Neural crest cell (in vitro differentiated cells): Measurements from ENCODE around the gene ABHD18. TPM values are rescaled to one million over a fixed set of nuclear protein-coding genes. Genes with fewer than 3 reads are reported as not detected.
A peak's percentile ranks its signal among the peaks of the same experiment; 100 is the strongest.
"Not testable (repeated sequence)": the region's sequence is repeated elsewhere in the genome, so short reads cannot be mapped to it uniquely, and the experiment has no call there.

Source experiments
- DNase-seq: peaks from one replicate; pipeline ENCODE4 v3.0.0; 2021; ENCODE audit warnings: low read depth, mixed read lengths, low spot score
- H3K27ac Mint-ChIP-seq: one replicate; pipeline ENCODE4 v1.8.0; 2021; ENCODE audit warnings: mild to moderate bottlenecking, mixed read lengths; ENCODE audit not compliant: unreplicated experiment
- H3K27me3 Mint-ChIP-seq: 2 replicates; pipeline ENCODE4 v1.8.0; 2021; ENCODE audit warnings: low read depth, mild to moderate bottlenecking, mixed read lengths
- H3K36me3 Mint-ChIP-seq: 2 replicates; pipeline ENCODE4 v1.8.0; 2021; ENCODE audit warnings: low read depth, mild to moderate bottlenecking, mixed read lengths
- H3K4me1 Mint-ChIP-seq: 2 replicates; pipeline ENCODE4 v1.8.0; 2021; ENCODE audit warnings: mixed read lengths
- H3K4me3 Mint-ChIP-seq: one replicate; pipeline ENCODE4 v1.8.0; 2021; ENCODE audit warnings: mild to moderate bottlenecking, mixed read lengths
- H3K9me3 Mint-ChIP-seq: 2 replicates; pipeline ENCODE4 v1.8.0; 2021; ENCODE audit warnings: mixed read lengths
- total RNA-seq: library from RNA; stranded (reverse); gene quantifications from 2 replicates; pipeline ENCODE4 v1.2.1, GENCODE V29; 2021
- TF ChIP-seq, protein P1 (sequence below): fragments of 200-600 bp; sonication (generic); conservative IDR thresholded peaks from 2 replicates; pipeline ENCODE4 v1.5.0; 2021; ENCODE audit warnings: antibody characterized with exemption, mild to moderate bottlenecking

ABHD18 gene
- total RNA-seq, 1 donor from 2014 or later, result 10.5 TPM

DNA sequence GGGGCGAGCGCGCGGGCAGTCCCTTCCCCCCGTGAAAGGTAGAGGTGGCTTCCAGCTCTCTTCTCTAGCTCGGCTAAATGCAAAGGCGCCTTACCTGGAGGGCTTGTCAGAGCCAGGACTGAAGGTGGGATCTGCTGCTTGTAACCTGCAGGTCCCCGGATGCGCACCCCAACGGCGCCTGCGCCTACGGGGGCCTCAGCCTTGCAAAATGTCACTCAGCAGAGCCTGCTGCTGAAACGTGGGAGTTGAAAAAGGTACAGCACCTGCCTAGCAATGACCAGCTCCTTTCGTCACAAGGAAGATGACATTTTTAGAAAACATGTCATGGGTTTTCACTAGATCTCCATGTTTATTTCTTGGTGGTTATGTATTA is 583 bp downstream of the ABHD18 start:
- peaks cover 24% of the 10 kb centered on the region for H3K4me1 Mint-ChIP-seq
- peak overlapping the region; percentile 95 for H3K27ac Mint-ChIP-seq
- no peaks in the 10 kb centered on the region for H3K9me3 Mint-ChIP-seq
- no peak for DNase-seq
- peak overlapping the region; percentile 98 for H3K4me3 Mint-ChIP-seq
- H3K36me3 Mint-ChIP-seq, result peaks cover 10% of the 10 kb centered on the region
- H3K27me3 Mint-ChIP-seq, result no peaks in the 10 kb centered on the region
- TF ChIP-seq, protein P1, sequence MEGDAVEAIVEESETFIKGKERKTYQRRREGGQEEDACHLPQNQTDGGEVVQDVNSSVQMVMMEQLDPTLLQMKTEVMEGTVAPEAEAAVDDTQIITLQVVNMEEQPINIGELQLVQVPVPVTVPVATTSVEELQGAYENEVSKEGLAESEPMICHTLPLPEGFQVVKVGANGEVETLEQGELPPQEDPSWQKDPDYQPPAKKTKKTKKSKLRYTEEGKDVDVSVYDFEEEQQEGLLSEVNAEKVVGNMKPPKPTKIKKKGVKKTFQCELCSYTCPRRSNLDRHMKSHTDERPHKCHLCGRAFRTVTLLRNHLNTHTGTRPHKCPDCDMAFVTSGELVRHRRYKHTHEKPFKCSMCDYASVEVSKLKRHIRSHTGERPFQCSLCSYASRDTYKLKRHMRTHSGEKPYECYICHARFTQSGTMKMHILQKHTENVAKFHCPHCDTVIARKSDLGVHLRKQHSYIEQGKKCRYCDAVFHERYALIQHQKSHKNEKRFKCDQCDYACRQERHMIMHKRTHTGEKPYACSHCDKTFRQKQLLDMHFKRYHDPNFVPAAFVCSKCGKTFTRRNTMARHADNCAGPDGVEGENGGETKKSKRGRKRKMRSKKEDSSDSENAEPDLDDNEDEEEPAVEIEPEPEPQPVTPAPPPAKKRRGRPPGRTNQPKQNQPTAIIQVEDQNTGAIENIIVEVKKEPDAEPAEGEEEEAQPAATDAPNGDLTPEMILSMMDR, result no peak

DNA sequence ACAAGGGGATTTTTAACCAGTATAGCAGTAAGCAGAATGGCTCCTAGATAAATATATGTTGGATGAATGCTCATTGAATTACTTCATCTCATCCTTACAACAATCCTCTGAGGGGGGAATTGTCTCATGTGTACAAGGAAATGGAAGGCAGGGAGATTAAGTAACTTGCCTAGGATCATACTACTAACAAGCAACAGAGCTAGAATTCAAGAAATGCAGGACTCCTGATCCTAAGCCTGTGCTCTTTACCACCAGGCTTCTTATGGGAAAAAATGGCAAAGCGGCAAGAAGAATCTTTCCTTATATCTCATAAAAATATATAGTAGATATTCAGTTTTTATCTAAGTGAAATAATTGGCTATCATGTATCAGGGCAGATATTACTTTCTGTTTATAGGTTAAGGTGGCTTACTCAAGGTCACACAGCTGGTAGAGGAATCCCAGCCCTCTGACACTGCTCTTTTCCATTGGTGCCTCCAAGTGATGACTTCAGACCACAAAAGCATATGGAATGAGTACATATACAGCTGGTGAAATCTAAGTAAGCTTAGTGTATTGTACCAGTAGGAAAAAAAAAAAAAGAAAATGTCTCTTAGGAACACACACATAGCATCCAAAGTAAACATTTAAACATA is 2.1 kb downstream of the ABHD18 start:
- no peak overlapping the region for H3K27ac Mint-ChIP-seq
- no peak for DNase-seq
- TF ChIP-seq, protein P1, result no peak
- H3K9me3 Mint-ChIP-seq, result no peaks in the 10 kb centered on the region
- H3K4me3 Mint-ChIP-seq, result peak overlapping the region; percentile 69
- H3K4me1 Mint-ChIP-seq, result peaks cover 24% of the 10 kb centered on the region
- no peaks in the 10 kb centered on the region for H3K27me3 Mint-ChIP-seq
- H3K36me3 Mint-ChIP-seq, result peaks cover 10% of the 10 kb centered on the region

DNA sequence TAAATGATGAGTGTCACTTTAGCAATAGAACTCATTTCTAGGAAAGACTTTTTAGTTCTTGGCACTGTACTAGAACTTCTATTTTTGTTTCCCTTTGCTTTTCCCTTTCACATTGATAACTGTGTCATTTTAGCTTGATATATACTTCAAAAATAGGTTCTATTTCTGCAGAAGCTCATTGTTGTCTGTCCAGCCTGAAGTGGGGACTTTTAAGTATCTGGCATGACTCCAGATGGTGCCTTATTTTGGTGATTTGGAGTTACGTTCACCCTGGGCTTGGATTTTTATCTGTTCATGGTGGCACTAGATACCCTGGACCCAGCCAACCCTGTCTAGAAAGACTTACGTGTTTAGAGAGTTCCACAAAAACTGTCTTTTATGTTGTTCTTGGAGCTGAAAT is 3.4 kb downstream of the ABHD18 start:
- peaks cover 3% of the 10 kb centered on the region for H3K36me3 Mint-ChIP-seq
- no peak for DNase-seq
- TF ChIP-seq, protein P1, result no peak
- H3K27ac Mint-ChIP-seq, result no peak overlapping the region
- peak overlapping the region; percentile 76 for H3K4me3 Mint-ChIP-seq
- no peaks in the 10 kb centered on the region for H3K27me3 Mint-ChIP-seq
- no peaks in the 10 kb centered on the region for H3K9me3 Mint-ChIP-seq
- H3K4me1 Mint-ChIP-seq, result peaks cover 14% of the 10 kb centered on the region

GRCh38 chr4:127970925-127971324 is 5.7 kb downstream of the ABHD18 start:
- H3K4me1 Mint-ChIP-seq, H3K27ac Mint-ChIP-seq: not testable (repeated sequence)

DNA sequence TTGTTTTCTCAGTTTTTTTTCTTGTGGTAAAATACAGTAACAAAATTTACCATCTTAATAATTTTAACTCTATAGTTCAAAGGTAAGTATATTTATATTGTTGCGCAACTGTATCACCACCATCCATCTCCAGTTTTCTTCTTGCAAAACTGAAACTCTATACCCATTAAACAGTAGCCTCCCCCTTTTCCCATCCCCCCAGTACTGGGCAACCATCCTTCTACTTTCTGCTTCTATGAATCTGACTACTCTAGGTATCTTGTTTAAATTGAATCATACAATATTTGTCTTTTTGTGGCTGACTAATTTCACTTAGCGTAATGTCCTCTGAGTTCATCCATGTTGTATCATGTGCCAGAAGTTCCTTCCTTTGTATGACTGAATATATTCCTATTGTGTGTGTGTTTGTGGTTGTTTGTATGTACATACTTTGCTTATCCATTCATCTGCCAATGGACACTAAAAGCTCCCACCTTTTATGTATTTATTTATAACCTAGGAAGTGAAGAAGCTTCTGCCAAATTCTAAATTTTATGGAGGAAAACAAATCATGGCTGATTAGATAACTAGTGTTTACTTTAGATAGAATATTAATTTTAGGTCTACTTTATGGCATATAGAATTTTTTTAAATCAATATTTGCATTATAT is 10.0 kb downstream of the ABHD18 start:
- Mint-ChIP-seq H3K9me3 (peaks cover 5% of the 10 kb centered on the region), H3K36me3 (peaks cover 4% of the 10 kb centered on the region), H3K4me1 (no peaks in the 10 kb centered on the region), H3K27me3 (no peaks in the 10 kb centered on the region), H3K27ac (no peak overlapping the region), H3K4me3 (no peak overlapping the region)
- TF ChIP-seq, protein P1, result no peak
- no peak for DNase-seq

More at GRCh38 chr4:127970925-127971324, 5.7 kb downstream of the ABHD18 start:
- DNase-seq, H3K36me3 Mint-ChIP-seq, H3K4me3 Mint-ChIP-seq, H3K27me3 Mint-ChIP-seq, H3K9me3 Mint-ChIP-seq: not testable (repeated sequence)

- no peak overlapping the region for H3K4me3 Mint-ChIP-seq
These were observed 13.7 kb downstream of the ABHD18 start for GRCh38 chr4:127978930-127979329.

More at GRCh38 chr4:127978930-127979329, 13.7 kb downstream of the ABHD18 start:
- Mint-ChIP-seq H3K27me3 (no peaks in the 10 kb centered on the region), H3K36me3 (peaks cover 4% of the 10 kb centered on the region), H3K4me1 (no peaks in the 10 kb centered on the region), H3K27ac (no peak overlapping the region), H3K9me3 (peaks cover 5% of the 10 kb centered on the region)
- no peak for DNase-seq
- TF ChIP-seq, protein P1, result no peak
